DLD1 (cell line): Measurements from ENCODE around the gene PRAMEF12.
"Not testable (repeated sequence)": the region's sequence is repeated elsewhere in the genome, so short reads cannot be mapped to it uniquely, and the experiment has no call there.

ENCODE experiments used
- in situ Hi-C: cut with HindIII; loops from 2 replicates; pipeline ENCODE4 v1.10.0; 2017; ENCODE audit warnings: low sequenced_read_pairs

The PRAMEF12 gene

DNA sequence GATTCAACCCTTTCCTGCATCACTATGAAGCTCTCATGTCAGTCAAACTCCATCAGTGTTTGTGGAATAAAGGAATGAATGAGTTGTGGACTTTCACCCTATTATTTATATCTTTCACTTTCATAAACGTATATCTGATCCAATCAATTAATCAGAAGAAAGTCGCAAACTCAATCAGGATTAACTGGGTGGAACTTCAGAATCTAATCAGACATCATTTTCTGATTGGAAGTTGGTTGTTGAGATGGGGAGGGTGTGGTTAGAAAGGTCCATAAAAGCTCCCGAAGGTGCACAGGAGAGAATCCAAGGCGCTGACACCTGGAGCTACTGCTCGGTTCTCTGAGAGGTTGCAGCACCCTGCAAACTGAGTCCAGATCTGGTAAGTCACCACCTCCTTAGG, at the start of gene PRAMEF12:
Gene PRAMEF12 (plus strand): TSS at position 301 of the 400 bp plus-strand sequence. CDS start 1,130 bp downstream, outside the sequence.
- in situ Hi-C loops = no loop called here

GRCh38 chr1:12728391-12728790, 45.1 kb upstream of the PRAMEF12 start:
- in situ Hi-C loops = no loop called here

- in situ Hi-C loops = no loop called here
These were observed 43.4 kb upstream of the PRAMEF12 start for GRCh38 chr1:12730156-12730555.

- in situ Hi-C loops = not testable (repeated sequence)
These were observed 42.5 kb upstream of the PRAMEF12 start for GRCh38 chr1:12731084-12731483.

DNA sequence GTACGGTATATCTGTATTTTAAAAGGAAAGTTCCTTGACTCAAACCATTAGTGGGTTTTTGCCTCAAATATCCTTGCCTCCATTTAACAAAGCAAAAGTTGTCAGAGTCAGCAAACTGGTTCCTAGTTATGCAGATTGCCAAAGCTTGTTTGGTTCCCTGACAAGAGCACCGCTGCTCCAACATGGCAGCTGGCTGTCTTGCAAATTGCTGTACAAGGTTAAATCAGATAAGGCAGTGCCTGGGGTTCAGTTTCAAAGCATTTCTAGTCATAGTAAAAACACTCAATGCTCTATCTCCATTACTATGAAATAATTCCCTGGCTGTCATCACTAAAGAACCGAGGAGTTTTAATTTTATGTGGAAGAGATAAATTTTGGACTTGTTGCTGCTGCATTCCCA, 38.9 kb upstream of the PRAMEF12 start:
- in situ Hi-C loops = no loop called here

- in situ Hi-C loops = no loop called here
These were observed 34.6 kb upstream of the PRAMEF12 start for GRCh38 chr1:12738934-12739333.

GRCh38 chr1:12739613-12740012, 33.9 kb upstream of the PRAMEF12 start:
- in situ Hi-C loops = no loop called here

GRCh38 chr1:12741946-12742345, 31.6 kb upstream of the PRAMEF12 start:
- in situ Hi-C loops = no loop called here

DNA sequence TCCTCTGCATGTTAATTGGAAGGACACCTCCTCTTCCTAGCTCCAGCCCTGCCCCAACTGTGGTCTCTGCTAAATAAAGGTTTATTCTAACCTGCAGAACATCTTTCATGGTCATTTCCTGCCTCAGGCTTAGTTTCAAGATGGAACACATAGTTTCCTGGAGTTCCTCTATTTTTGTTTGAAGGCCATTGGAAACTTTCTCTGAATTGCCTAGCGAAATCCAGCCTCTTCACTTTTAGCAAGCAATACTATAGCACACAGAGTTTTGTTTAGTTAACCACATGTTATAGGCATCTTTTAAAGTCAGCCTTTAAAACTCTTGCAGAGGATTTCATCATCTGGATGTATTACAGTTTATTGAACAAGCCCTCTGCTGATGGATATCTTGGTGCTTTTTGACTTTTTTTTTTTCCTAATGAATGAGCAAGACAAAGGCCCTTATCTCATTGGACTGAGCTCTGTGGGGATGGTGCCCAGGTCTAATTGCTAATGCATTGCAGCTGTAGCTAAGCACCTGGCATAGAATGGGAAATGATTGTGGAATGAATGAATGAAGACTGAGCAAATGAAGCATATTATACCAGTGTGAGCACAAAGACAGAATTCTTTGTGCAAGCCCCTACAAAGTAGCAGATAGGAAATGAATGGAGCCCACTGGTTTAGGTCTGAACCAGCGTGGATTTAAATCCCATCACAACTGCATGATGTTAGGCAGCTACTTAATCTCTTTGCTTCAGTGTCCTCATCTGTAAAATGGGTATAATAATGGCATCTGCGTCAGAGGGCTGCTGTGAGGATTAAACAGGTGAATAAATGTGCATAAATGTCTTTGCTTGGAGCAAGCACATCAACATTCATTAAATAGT, 28.2 kb upstream of the PRAMEF12 start:
- in situ Hi-C loops = no loop called here

DNA sequence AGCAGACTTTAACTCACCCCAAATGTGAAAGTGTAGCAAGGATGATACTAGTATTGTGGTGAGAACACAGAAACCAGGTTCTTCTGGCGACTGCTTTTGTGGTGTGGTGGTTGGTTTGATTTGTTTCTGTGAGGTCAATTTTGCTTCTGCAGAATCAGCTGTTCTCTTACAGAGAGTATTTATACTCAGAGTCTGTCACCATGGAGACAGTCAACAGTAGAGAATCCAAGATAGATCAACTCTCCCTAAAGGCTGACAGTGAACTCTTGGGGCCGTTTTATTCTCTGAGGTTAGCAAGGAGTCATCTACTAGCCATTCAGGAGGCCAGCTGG, 27.6 kb upstream of the PRAMEF12 start, which contains the start of gene CFAP107:
Gene CFAP107 (plus strand): TSS at position 209 of the 332 bp plus-strand sequence. CDS start 231 bp downstream, outside the sequence.
- in situ Hi-C loops = no loop called here

DNA sequence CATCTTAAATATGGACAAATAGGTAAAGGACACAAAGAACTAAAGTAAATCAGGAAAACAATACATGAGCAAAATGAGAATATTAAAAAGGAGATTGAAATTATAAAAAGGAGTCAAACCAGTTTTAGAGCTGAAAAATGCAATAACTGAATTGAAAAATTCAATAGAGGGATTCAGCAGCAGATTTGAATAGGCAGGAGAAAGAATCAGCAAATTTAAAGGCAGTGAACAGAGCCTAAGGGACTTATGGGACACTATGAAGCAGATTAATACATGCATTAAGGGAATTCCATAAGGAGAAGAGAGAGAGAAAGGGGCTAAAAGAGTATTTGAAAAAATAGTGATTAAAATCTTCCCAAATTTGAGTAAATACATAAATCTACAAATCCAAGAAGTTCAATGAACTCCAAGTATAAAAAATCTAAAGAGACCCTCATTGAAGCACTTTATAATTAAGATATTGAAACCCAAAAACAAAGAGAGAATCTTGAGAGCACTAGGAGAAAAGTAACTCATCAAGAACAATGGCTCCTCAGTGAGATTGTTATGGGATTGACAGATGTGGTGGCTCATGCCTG, 24.7 kb upstream of the PRAMEF12 start:
- in situ Hi-C loops = no loop called here

GRCh38 chr1:12754738-12755137, 18.8 kb upstream of the PRAMEF12 start:
- in situ Hi-C loops = no loop called here

DNA sequence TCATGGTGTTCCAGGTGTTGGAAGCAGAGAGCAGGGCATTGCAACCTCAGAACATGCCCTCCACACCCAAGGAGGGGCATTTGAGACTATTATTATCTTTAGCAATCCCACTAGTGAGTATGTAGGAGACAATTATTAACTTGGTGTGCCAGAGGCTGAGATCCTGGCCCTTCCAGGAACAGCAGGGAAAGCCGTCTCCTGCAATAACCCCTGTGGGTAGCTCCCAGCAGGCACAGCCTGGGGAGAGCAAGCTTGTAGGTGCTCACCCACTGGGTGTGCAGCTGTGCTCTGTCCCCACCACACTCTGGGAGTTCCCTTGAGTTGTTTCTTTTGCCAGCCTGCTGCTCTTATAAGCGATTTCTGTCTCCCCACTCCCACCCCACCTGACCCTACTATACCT, 17.3 kb upstream of the PRAMEF12 start:
- in situ Hi-C loops = no loop called here

- in situ Hi-C loops = no loop called here
These were observed 16.6 kb upstream of the PRAMEF12 start for GRCh38 chr1:12756768-12757413.

DNA sequence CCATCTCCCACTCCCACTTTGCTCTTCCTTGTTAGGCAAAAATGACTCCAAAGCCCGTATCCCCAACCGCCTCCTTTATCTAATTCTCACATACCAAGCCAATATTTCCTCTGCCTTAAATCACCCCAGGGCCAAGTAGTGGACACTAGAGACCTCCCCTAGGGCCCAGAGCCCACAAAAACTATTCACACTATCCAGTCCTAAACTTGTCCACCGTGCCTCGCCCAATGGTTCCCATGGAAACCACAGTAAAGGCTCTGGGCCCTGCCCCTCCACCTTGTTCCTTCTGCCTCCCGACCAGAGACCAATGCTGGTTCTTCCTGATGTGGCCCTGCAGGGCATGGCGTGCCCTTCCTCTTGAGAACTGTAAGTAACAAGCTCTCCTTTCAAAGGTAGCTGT, 15.7 kb upstream of the PRAMEF12 start:
- in situ Hi-C loops = no loop called here

GRCh38 chr1:12760256-12760795, 13.2 kb upstream of the PRAMEF12 start:
- in situ Hi-C loops = no loop called here

DNA sequence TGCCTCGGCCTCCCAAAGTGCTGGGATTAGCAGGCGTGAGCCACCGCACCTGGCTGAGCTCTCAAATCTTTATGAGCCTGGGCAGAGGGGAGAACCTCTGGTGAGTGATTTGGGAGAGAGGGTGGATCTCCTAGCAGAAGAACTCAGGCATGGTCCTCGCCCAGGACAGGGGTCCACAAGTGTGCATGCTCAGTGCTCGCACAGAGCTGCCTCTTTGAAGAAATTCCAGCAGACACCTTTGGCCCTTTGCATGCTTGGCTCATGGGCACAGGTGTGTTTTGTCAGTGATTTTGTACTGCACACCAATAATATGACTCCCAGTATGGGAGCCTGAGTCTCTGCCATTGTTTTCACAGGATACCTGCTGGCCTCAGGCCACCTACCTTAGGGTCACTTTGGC, 11.8 kb upstream of the PRAMEF12 start:
- in situ Hi-C loops = no loop called here

GRCh38 chr1:12762766-12763165, 10.8 kb upstream of the PRAMEF12 start:
- in situ Hi-C loops = no loop called here

DNA sequence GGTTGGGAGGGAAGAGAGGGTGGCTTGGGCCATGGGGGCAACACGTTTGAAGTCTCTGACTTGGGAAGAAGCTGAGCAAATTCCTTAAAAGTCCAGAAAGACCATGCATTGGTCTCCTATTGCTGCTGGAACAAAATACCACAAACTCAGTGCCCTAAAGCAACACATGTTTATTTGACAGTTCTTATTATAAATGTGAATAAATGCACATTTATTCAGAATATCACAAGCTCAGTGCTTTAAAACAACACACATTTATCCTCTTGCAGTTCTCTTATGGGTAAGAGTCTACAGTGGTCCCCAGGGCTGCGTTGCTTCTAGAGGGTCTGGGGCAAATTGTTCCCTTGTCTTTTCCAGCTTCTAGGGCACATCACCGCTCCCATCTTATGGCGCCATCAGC, 10.1 kb upstream of the PRAMEF12 start:
- in situ Hi-C loops = no loop called here

- in situ Hi-C loops = no loop called here
These were observed 9.5 kb upstream of the PRAMEF12 start for GRCh38 chr1:12764016-12764415.

- in situ Hi-C loops = no loop called here
These were observed 4.5 kb upstream of the PRAMEF12 start for GRCh38 chr1:12769031-12769430.
